GM21786 (cell line): ENCODE measurements around the gene SRGAP3.

Experiments used
- ATAC-seq: cut with Tn5 transposase; IDR thresholded peaks from one replicate; pipeline ENCODE4 v1.9.1; 2021; ENCODE audit not compliant: unreplicated experiment

Gene SRGAP3

GRCh38 chr3:9026320-9027045 is 223.0 kb downstream of the SRGAP3 start:
- ATAC-seq = no peak

DNA sequence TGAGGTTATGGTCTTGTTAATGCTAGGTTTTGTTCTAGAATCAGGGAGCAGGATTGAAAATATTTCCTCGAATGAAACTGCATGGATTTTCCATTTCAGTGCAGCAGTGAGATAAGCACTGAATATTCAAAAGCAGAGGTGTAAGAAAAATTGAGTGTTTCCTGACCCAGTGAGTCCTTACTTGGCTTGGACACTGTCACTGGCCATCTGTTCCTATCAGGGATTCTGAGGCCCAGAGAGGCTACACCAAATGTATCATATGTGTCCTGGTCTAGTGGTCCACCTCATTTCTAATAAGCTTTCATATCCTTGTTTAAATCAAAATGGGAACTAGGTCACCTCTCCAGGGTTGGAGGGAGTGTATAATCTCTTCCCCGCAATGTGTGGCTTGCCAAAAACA is 225.1 kb downstream of the SRGAP3 start:
- no peak for ATAC-seq

GRCh38 chr3:9023226-9023590 is 226.2 kb downstream of the SRGAP3 start:
- no peak for ATAC-seq

DNA sequence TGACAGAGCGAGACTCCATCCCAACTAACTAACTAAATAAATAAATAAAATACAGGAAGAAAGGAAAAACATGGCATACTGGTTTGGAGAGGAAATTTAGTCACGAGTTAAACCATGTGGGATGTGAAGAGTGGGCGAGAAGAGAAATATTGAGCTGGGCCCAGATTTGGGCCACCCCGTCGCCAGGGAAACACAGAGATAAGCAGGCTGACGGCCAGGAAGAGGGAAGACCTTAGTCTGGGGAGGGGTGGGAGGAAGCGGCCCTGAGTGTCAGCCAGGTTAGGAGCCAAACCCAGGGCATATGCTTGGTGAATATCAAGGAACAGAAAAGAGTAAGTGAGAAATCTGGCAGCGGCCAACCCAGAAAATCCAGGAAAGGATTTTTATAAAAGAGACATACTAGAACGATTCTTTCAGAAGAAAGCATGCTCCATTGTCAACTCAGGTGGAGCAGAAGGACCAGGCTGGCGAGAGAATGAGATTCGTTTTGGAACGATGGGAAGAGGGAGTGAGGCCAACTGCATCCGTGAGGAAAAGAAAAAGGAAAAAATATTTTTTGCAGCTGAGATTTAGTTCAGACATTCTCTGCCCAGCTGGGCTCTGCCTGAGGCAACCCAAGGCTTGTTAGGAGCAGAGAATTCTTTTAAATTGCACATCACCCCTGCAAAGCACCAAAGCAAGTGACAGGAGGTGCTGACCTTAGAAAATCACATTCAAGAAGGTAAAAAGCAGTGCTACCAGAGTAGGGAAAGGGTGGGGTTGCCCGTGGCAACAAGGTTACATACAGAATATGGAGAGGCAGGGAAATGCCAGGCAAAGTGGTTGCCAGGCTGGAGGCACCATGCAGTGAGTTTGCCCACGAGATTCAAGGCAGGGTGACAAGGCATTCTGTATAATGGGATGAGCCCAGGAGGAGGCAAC is 226.9 kb downstream of the SRGAP3 start:
- no peak for ATAC-seq

- no peak for ATAC-seq
Measured at GRCh38 chr3:9021271-9022009, 228.0 kb downstream of the SRGAP3 start.

DNA sequence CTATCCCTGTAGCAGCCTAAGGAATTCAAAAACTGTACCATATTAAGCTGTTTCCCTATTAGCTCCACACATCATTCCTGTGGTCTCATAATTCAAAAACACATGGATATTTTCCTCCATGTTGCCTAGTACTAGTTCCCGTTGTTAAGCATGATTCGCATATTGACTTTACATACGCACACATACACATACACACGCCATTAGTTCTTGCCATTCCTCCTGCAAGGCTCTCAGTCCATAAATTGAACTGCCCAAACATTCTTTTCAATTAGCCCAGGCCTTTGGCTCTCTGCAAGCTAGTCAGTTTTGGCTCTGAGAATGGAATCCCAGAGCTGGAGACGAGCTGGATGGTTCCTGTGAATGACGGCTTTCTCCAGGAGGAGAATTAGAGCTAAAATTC is 229.0 kb downstream of the SRGAP3 start:
- no peak for ATAC-seq

DNA sequence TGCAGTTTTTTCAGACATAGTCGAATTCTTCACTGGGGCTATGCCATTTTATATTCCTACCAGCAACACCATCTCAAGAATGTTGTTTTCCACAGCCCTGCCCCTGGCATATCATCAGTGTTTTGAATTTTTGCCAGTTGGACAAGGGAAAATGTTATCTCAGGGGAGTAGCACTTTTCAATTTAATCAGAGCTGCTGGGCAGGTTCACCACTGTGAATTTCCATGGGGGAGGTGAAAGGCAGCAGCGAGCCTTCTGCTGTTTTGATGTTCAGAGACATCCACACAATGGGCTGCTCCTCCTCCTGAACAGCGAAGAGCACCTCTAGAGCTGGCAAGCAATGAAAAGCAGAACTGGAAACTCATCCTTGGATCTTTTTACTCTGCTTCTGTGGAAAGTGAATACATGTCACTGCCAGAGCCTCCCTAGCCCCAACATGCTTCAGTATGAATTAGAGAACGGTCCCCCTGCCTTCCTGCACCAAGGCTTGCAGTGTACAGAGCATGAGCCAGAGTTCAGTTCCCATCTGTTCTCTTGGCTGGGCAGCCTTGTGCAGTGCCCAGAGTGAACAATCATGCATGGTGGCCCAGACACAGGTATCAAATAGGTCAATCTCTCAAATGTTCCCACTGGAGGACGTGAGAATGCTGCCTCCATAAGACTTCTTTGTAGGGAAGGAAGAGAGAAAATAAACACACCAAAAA is 230.0 kb downstream of the SRGAP3 start:
- ATAC-seq = no peak

DNA sequence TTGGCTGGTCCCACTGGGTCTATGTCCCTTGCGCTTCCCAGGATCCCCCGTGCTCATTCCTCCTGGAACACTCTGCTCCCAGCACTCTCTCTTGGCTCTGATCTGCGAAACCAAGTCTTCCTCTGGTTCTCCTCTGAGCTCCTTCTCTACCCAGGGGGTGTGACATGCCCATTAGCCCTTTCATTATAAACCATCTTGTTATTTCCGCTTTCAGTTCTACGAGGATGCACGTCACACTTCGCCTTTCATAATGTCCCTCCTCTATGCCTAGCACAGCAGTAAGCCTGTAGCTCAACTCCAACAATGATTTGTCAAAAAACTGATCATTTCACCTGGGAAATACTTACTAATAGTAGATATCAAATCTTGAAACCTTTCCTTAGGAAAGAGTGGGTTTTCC is 234.2 kb downstream of the SRGAP3 start:
- no peak for ATAC-seq

- no peak for ATAC-seq
Measured at GRCh38 chr3:9013782-9014563, 235.5 kb downstream of the SRGAP3 start.

DNA sequence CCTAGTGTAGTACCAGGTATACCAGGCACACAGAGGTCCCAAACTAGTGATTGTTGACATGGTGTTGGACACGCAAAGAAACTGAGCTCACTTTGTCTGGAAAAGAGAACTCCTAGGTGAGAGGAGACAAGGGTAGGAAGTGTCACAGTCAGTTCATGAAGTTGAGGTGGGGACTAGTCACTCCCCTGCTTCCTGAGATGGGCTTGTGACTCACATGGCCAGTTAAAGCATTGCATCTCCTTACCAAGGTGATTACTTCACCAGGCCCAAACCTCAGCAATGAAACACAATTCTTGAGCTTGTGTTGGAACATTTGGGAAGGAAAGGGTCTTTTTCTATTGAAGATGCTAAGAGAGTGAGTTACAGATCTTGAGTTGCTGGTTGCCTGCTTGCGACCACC is 236.9 kb downstream of the SRGAP3 start:
- ATAC-seq = no peak

DNA sequence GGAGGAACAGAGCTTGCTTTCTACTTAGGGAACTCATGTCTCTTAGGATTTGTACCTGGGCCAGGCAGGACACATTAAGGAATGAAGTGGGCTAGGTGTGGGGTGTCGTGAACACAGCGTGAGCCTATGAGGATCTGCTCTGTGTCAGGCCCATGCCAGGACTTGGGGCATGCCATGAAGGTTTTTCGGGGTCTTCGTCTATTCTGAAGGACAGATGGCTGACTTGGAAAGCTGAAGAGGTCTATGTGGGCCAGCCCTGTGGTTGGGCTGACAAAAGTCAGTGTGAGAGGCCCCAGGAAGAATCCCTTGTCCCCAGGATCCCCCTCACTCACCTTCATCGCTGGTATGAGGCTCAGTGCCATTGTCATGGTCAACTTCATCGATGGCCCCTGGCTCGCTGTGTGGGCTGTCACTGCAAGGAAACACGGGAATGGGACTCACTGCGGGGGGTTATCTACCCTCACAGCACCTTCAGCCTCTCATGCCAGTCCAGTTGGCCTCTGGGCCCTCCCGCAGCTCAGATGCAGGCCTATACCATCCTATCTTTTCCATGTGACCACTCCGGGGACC is 239.4 kb downstream of the SRGAP3 start:
- no peak for ATAC-seq

DNA sequence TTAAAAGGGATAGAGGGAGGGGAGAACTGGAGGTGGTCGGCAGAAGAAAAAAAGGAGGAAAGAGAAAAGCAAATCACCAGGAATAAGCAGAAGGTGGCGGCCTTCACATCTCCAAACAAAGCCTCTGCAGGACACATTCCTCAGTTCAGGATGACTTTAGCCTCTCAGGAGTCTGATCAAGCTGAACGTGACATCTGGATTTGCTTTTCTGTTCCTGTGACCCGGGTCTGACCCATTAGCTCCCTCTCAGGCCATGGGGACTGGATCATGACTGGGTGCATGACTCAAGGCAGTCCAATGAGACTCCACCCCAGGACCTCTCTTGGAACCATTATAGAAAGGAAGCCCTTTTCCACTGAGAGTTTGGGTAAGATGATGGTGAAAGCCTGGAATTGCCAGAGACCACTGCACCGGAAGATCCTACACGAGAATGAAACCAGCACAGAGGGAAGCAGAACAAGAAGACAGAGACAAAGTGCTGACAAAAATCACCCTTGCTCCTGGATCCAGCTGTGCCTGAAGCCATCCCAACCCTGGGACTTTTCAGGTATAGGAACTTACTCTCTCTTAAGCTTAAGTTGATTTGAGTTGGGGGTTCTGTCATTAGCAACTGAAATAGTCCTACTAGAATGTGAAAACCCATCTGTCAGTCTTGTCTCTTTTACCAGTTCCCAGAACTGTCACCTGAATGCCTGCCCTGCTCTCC is 240.7 kb downstream of the SRGAP3 start:
- no peak for ATAC-seq

DNA sequence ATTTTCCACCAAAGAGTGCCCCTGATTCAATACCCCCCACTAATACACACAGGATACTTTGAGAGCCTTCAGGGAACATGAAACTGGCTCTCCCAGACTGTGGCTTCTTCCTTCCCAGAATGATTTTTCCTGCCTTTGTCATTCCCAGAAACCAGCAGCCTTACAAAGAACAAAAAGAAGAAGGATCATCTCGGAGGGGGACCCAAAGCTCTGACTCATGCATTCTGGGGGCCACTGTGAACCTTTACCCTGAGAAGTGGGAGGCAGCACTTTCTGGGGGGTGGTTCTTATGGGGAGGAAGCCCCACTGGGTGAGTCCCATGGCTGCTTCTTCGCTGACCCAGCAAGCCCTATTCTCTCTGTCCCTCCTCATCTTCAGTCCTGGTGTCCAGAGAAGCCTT is 241.5 kb downstream of the SRGAP3 start:
- no peak for ATAC-seq

- ATAC-seq = no peak
Measured at GRCh38 chr3:9007213-9007612, 242.2 kb downstream of the SRGAP3 start.

- no peak for ATAC-seq
Measured at GRCh38 chr3:9000041-9000440, 249.4 kb downstream of the SRGAP3 start.

DNA sequence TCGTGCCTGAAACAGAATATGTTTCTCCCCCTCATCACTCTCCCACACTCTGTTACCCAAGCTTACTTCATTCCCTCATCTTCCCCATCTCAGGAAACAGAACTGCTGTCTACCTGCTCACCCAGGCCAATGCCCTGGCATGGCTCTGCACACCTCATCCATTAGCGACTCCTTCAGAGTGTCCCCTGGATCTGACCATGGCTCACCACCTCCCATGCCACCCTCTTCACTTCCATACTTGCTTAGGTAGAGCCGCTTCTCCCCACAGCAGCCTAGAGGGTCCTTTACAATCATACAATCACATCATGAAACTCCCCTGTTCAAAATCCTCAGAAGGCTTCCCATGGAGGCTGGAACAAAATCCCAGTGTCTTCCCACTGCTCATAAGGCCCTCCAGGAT is 252.3 kb downstream of the SRGAP3 start:
- no peak for ATAC-seq

DNA sequence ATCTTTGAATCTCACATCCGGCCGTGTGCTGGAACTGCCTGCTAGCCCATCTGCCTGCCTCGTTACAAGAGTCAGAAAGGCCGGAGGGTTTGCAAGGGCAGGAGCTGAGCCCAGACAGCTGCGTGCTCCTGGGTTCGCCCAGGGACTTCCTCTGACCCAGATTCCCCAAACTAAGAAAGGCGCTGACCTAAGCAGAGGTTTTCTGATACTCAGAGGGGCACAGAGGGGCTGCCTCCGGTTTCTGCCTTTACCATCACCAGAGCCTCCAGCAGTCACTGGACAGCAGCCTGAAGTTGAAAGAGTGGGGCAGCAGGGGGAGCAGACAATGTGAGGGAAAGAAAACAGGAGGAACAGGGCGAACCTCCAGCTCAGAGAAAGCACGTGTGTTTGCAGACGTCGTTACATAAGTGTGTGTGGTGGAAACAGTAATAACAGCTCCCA is 252.7 kb downstream of the SRGAP3 start:
- ATAC-seq = no peak

DNA sequence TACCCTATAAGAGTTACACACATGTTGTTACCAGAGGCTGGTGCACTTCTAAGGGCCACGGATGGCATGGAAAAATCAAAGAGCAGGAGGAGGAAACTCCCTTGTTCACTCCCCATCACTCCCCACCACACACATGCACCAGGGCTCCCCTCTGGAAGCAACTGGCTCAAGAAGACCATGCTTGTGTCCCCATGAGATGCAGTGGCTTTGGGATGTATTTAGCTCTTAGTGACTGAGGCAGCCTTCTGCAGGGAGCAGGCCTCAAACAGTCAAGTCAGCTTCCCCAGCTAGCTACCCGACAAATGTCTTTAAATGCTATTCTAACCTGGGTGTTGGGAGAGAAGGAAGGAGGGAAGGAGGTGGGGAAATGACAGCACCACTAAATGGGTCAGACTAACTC is 253.2 kb downstream of the SRGAP3 start:
- ATAC-seq = no peak

DNA sequence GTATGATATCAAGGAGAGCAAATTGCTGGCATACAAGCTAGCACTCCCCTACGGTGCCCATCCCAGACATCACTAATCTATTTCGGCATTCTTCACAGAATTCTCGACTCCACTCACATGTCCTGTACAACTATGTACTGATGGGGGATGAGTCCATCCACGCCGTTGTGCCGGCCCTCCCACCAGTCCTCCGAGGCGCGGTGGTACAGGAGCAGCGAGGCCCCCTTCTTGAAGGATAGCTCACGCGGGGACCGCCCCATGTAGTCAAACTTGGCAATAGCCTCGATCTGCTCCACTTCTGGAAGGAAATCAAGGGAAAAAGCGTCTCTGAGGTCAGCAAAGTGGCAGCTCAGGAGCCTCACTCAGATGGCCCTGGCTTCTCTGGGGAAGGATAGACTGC is 255.2 kb downstream of the SRGAP3 start:
- ATAC-seq = no peak
